D721Med (cell line): ENCODE results near the gene OPCML.

Source experiments
- DNase-seq: peaks from one replicate; pipeline ENCODE4 v3.0.0; 2011; ENCODE audit warnings: low spot score; ENCODE audit not compliant: insufficient read length
- FAIRE-seq: peaks from 2 replicates; lab custom pipeline; 2011; peaks lifted over from hg19 to GRCh38; lab: Jason Lieb, UNC
- CTCF ChIP-seq: IDR thresholded peaks from 2 replicates; pipeline ENCODE4 v1.5.1; 2012; ENCODE audit warnings: mild to moderate bottlenecking, control low read depth; ENCODE audit not compliant: insufficient read depth; ENCODE audit errors: missing control alignments

Gene OPCML

GRCh38 chr11:132904607-132905006 is 627.7 kb downstream of the OPCML start:
- FAIRE-seq (no peak), DNase-seq (no peak)

DNA sequence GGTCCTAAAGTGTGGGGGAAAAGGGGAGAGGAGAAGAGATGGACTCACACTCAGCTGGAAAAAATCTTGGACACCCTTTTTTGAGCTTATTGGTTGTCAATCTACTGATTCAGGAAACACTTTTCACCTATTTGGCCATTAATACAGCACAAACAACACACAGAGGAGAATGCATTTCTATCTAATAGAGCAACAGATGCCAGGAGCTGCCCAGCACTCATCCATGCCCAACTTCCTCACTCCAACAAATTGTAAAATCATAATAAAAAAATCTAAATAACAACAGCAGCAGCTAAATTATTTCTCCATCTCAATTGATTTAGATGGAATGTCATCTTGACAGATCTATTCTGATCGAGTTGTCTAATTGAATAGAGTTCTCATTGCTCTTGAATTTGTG is 628.2 kb downstream of the OPCML start:
- DNase-seq (no peak), FAIRE-seq (no peak)
- no peak for TF ChIP-seq CTCF

More at GRCh38 chr11:132904607-132905006, 627.7 kb downstream of the OPCML start:
- TF ChIP-seq CTCF, result no peak

- no peak for TF ChIP-seq CTCF
- FAIRE-seq (no peak), DNase-seq (no peak)
Observed at GRCh38 chr11:132901638-132902471, 630.4 kb downstream of the OPCML start.

GRCh38 chr11:132898676-132899075 is 633.6 kb downstream of the OPCML start:
- TF ChIP-seq CTCF, result no peak
- FAIRE-seq (no peak), DNase-seq (no peak)

- TF ChIP-seq CTCF, result no peak
- no peak for FAIRE-seq
- DNase-seq, result no peak
Observed at GRCh38 chr11:132898021-132898420, 634.3 kb downstream of the OPCML start.

- FAIRE-seq (no peak), DNase-seq (no peak)
- no peak for TF ChIP-seq CTCF
Observed at GRCh38 chr11:132895340-132895739, 637.0 kb downstream of the OPCML start.

- FAIRE-seq (no peak), DNase-seq (no peak)
- TF ChIP-seq CTCF, result no peak
Observed at GRCh38 chr11:132894606-132895005, 637.7 kb downstream of the OPCML start.
